Vagina (tissue), 2 donors: ENCODE data around the gene CBX2. TPM values are rescaled to one million over a fixed set of nuclear protein-coding genes. Genes with fewer than 3 reads are reported as not detected.

Source experiments
- DNase-seq, 2 donors: peaks; one replicate each; pipeline ENCODE4 v3.0.0-alpha.2; 2017; ENCODE audit errors: extremely low spot score in 2 of 2
- H3K27ac ChIP-seq: fragments of 200-600 bp; sonication (generic); one replicate; pipeline ENCODE4 v1.5.1; 2019
- H3K27me3 ChIP-seq: fragments of 200-600 bp; sonication (generic); one replicate; pipeline ENCODE4 v1.5.1; 2019
- H3K36me3 ChIP-seq, 2 donors: fragments of 200-600 bp; sonication (generic); one replicate each; pipeline ENCODE4 v1.5.1; 2017 to 2019
- H3K4me1 ChIP-seq: fragments of 200-600 bp; sonication (generic); one replicate; pipeline ENCODE4 v1.5.1; 2019
- H3K4me3 ChIP-seq, 2 donors: fragments of 200-600 bp; sonication (generic); 1 replicate in 1 of 2; 2 replicates in 1 of 2; pipeline ENCODE4 v1.5.1; 2016 to 2019
- H3K9me3 ChIP-seq: fragments of 200-600 bp; sonication (generic); one replicate; pipeline ENCODE4 v1.5.1; 2019
- CTCF ChIP-seq, 3 experiments: fragments of 450-650 bp in 2 of 3; fragments of 200-600 bp in 1 of 3; sonication (generic) in 1 of 3; IDR thresholded peaks; one replicate each; pipeline ENCODE4 v1.5.1; 2017 to 2019; ENCODE audit warnings: antibody characterized with exemption in 3 of 3, mild to moderate bottlenecking in 2 of 3, moderate library complexity in 2 of 3
- POLR2A ChIP-seq, 2 donors: fragments of 450-650 bp; IDR thresholded peaks; one replicate each; pipeline ENCODE4 v1.6.1; 2017; ENCODE audit warnings: antibody characterized with exemption in 2 of 2, mild to moderate bottlenecking in 2 of 2, moderate library complexity in 2 of 2
- POLR2AphosphoS5 ChIP-seq, 2 donors: sonication (generic); formaldehyde crosslinking; IDR thresholded peaks; one replicate each; pipeline ENCODE4 v1.9.0; 2017; ENCODE audit warnings: antibody characterized with exemption in 2 of 2, mild to moderate bottlenecking in 2 of 2, low read depth in 1 of 2; ENCODE audit not compliant: insufficient read depth in 1 of 2
- intact Hi-C: fragments of 100-400 bp; cut with DNase I; formaldehyde crosslinking; loops from one replicate; pipeline ENCODE4 v1.15.1; 2023
- total RNA-seq: library from RNA; depleted of rRNA; stranded (reverse); fragments of >200 nt; gene quantifications from one replicate; pipeline ENCODE4 v1.2.3, GENCODE V29; 2016

Gene CBX2
- total RNA-seq, 1 donor from 2014 or later: 5.6 TPM

- H3K27ac ChIP-seq: no peak overlapping the region
- DNase-seq: no peak
- no peak for TF ChIP-seq POLR2AphosphoS5 (IDR thresholded peaks at IDR 0.05; ENCODE audit: insufficient read depth in 1 of 2, low read depth in 1 of 2)
- no peak for TF ChIP-seq CTCF (IDR thresholded peaks at IDR 0.05)
- no peak for TF ChIP-seq POLR2A (IDR thresholded peaks at IDR 0.05)
- H3K4me3 ChIP-seq: no peak overlapping the region
- H3K36me3 ChIP-seq: no peaks in the 10 kb centered on the region
- no peaks in the 10 kb centered on the region for H3K27me3 ChIP-seq
- H3K9me3 ChIP-seq: no peaks in the 10 kb centered on the region
- no peaks in the 10 kb centered on the region for H3K4me1 ChIP-seq
- intact Hi-C loops: no loop called here
Observed at GRCh38 chr17:79735096-79735495, 42.9 kb upstream of the CBX2 start.

- Histone ChIP-seq H3K27me3 (no peaks in the 10 kb centered on the region), H3K9me3 (no peaks in the 10 kb centered on the region), H3K4me1 (peaks cover 11% of the 10 kb centered on the region), H3K36me3 (no peaks in the 10 kb centered on the region), H3K4me3 (no peak overlapping the region), H3K27ac (no peak overlapping the region)
- intact Hi-C loops: no loop called here
- DNase-seq: no peak
- TF ChIP-seq CTCF (IDR thresholded peaks at IDR 0.05) (no peak), POLR2A (IDR thresholded peaks at IDR 0.05) (no peak), POLR2AphosphoS5 (IDR thresholded peaks at IDR 0.05; ENCODE audit: insufficient read depth in 1 of 2, low read depth in 1 of 2) (no peak)
Observed at GRCh38 chr17:79737046-79737921, 40.7 kb upstream of the CBX2 start.

GRCh38 chr17:79737922-79738578, 39.9 kb upstream of the CBX2 start:
- no peak for DNase-seq
- TF ChIP-seq POLR2A (IDR thresholded peaks at IDR 0.05) (no peak), POLR2AphosphoS5 (IDR thresholded peaks at IDR 0.05; ENCODE audit: insufficient read depth in 1 of 2, low read depth in 1 of 2) (no peak), CTCF (IDR thresholded peaks at IDR 0.05) (no peak)
- Histone ChIP-seq H3K27ac (no peak overlapping the region), H3K27me3 (no peaks in the 10 kb centered on the region), H3K36me3 (no peaks in the 10 kb centered on the region), H3K4me3 (no peak overlapping the region), H3K9me3 (no peaks in the 10 kb centered on the region), H3K4me1 (peaks cover 13% of the 10 kb centered on the region)
- intact Hi-C loops: no loop called here

- TF ChIP-seq POLR2A (IDR thresholded peaks at IDR 0.05): no peak
- no peaks in the 10 kb centered on the region for H3K36me3 ChIP-seq
- peaks cover 13% of the 10 kb centered on the region for H3K4me1 ChIP-seq
- H3K4me3 ChIP-seq: no peak overlapping the region
- intact Hi-C loops: no loop called here
- no peak overlapping the region for H3K27ac ChIP-seq
- H3K9me3 ChIP-seq: no peaks in the 10 kb centered on the region
- no peak for DNase-seq
- H3K27me3 ChIP-seq: no peaks in the 10 kb centered on the region
Observed at GRCh38 chr17:79738643-79739042, 39.3 kb upstream of the CBX2 start.

- Histone ChIP-seq H3K36me3 (no peaks in the 10 kb centered on the region), H3K4me3 (no peak overlapping the region), H3K4me1 (peaks cover 13% of the 10 kb centered on the region), H3K9me3 (no peaks in the 10 kb centered on the region), H3K27ac (no peak overlapping the region), H3K27me3 (no peaks in the 10 kb centered on the region)
- intact Hi-C loops: loop anchor here (10.0 kb wide), 1 partner anchor 255 kb away; no protein-coding TSS in a partner anchor
- DNase-seq: no peak
- TF ChIP-seq POLR2AphosphoS5 (IDR thresholded peaks at IDR 0.05; ENCODE audit: insufficient read depth in 1 of 2, low read depth in 1 of 2) (no peak), POLR2A (IDR thresholded peaks at IDR 0.05) (no peak), CTCF (IDR thresholded peaks at IDR 0.05) (no peak)
Observed at GRCh38 chr17:79739148-79740062, 38.5 kb upstream of the CBX2 start.
